T-helper 1 cell treated with Interleukin-12 subunit alpha and Interleukin-12 subunit beta and Interleukin-4 antibody, amounts not matched to agents 30 ng/mL and 1 ng/mL, for 36 hours (primary cell): Measurements from ENCODE around the gene HOXD10. TPM values are rescaled to one million over a fixed set of nuclear protein-coding genes. Genes with fewer than 3 reads are reported as not detected.

Source experiments
- intact Hi-C: fragments of 100-400 bp; cut with micrococcal nuclease; formaldehyde crosslinking; loops from one replicate; pipeline ENCODE4 v1.15.1; 2024
- total RNA-seq: library from RNA; stranded (reverse); gene quantifications from 2 replicates; pipeline ENCODE4 v1.2.3, GENCODE V29; 2022

The HOXD10 gene
- total RNA-seq, 1 donor from 2014 or later, result not detected

DNA sequence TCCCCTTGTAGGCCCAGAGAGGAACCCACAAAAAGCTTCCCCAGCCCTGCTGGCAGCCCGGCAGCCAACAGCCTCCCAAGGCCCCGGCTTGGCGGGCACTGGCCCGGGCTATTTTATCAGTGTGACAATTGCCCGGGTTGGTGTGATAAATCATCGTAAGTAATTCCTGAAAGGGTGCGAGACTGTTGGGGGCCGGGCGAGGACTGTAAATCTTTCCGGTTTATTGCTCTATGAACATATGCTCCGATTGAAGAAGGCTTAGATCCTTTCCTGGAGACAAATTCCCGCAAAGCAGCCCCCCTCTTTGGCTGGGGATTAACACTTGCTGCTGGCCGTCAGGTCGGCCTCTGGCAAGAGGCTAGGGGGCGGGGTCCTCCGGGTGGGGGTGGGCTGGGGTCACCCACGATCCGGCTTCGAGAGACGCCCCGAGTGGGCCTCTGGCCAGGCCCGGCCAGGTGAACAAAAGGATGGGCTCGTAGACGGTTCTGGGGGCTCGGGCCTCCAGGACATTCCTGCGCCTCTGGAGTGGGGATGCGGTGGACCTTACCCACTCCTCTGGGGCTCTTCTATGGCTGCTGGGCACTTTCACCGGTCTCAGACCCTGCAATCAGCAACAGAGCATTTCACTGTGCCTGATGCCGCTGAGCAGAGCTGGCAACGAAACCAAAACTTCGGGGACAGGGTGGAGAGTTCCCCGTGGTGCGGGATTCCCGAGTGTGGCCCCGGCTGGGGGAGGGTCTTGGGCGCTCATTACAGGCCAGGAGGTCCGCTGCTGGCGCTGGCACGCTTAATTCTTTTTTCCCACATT lies 42.5 kb downstream of the HOXD10 start:
- intact Hi-C loops, result loop anchor here (10.0 kb wide), 1 partner anchor 1824 kb away; the partner anchor contains the start of gene SP9

DNA sequence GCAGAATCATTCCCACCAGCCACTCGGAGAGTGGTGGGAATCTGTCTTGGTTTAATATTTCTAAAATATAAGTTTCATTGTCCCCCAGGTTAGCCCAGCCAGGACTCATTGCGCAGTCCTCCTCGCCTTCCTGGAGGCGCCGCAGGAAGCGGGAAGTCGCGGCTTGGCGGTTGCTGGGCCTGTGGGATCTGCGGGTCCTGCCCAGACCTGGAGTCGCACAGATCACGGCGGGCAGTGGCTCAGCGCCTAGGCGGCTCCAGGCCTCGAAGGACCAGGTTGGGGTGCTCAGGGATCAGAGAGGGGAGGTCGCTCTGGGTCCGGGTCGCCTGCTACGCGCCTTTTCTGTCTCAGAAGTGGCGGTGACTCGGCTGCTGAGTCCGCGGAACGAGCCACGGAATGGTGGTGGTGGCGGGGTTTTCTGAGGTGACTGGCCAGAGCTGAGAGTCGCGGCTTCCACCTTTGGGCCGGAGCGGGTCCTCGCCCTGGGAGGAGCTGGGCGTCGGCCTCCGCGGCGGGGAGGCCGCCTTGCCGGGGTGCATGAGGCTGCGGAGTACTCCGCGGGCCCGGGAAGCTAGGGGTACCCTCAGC lies 43.2 kb downstream of the HOXD10 start:
- intact Hi-C loops, result loop anchor here (10.0 kb wide), 1 partner anchor 1825 kb away; the partner anchor contains the start of gene SP9

DNA sequence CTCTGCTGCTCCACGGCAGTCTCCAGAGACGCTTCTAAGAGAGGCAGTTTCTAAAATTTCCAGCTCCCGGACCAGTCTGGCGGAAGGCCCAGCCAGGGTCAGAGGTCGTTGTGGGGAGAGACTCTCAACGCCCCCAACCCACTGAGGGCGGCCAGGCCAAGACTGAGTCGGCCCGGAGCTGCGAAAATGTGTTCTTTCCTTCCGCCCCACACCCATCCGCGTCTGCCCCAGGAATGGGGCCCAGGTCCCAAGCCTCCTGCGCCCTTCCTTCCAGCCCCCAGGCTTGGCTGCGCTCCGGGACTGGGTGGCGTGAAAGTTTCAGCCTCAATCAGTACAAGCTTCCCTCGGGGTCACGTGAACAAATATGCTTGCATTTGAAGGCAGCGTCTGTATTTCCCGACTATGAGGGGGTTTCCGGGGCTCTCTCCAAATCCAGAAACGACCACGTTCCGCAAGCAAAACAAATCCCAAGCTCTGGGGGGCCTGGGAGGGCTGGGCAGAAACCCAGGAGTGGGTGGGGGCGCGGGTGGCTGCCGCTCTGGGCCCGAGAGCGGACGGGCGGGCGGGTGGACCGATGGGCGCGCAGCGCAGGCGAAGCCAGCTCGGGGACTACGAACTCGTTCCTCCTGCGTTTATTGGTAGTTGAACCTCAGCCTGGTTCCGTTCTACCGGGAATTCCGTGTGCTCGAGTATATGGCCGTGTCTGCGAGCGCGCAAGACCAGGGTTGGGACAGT lies 43.8 kb downstream of the HOXD10 start:
- intact Hi-C loops, result no loop called here

DNA sequence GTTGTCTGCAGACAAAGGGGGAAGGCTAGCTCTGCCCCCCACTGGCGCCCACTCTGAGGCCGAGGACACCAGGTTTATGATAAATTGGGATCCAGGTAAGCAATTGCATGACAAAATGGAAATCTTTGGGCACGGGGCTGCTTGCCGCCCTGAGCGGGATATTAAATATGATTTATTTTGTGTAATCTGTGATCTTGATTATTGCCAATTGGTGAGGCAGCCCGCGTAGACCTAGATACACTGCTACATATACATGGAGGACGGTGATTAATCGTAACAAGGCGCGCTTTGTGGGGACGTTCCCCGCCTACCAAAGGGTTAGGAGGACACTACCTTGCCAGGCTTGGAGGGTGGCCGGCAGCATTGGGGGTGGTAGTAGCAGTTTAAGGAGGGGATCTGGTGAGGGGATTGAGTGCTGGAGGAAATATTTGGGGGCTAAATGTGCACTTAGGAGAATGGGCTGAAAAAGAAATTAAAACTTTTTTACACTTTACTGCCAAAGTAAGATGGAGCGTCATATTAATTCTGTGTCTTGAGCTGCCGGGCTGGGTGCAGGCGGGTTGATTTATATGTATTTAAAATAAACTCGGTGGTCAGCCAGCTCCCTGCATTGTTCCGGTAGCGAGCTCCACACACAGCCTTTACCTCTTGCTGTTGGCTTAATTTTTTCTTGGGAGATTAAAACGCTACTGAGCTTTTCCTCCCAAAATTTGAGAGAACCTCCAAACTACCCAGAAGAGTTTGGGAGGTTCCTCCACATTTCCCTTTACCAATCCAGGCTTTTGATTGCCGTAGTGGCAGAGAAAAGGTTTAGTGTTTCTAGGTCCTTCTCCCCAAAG lies 44.6 kb downstream of the HOXD10 start:
- intact Hi-C loops, result loop anchor here (1.0 kb wide), 1 partner anchor 52 kb away; no protein-coding TSS in a partner anchor

DNA sequence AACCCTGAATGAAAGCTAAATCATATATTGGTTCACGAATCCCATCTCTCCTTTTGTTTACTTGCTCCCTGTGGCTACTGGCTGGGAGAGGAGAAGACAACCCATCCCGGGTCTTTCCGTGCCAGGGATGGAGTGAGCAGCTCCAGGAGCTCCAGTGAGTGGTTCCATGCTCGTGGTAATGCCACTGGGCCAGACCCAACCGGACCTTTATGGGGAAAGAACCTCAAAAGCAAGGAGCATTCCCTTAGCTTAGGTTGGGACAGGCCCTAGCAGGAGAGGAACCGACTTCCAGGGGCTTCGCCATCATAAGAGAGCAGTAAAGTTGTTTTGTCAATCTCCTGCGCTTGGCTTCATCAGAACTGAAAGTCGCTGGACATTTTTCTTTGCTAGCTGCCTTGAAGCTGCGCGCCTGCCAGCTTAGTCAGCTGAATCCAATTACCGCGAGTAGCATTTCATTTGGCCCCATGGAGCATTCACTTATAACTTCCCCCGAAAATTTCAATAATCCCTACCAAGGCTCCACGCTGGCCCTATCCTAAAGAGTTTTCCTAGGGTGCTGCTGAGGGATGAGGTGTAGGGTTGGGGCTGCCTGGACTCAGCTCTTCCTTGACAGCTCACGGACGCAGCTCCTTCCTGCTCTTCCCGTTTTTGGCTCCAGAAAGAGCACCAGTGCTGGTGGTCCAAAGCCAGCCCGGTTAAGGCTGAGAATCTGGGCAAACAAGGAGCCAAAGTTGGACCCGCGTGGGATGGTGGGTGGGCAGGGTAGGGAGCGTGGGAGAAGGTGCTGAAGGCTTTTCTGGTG lies 45.4 kb downstream of the HOXD10 start:
- intact Hi-C loops, result loop anchor here (1.0 to 2.0 kb wide), 3 partner anchors 10 to 79 kb away; partner anchors contain the start of gene EVX2

DNA sequence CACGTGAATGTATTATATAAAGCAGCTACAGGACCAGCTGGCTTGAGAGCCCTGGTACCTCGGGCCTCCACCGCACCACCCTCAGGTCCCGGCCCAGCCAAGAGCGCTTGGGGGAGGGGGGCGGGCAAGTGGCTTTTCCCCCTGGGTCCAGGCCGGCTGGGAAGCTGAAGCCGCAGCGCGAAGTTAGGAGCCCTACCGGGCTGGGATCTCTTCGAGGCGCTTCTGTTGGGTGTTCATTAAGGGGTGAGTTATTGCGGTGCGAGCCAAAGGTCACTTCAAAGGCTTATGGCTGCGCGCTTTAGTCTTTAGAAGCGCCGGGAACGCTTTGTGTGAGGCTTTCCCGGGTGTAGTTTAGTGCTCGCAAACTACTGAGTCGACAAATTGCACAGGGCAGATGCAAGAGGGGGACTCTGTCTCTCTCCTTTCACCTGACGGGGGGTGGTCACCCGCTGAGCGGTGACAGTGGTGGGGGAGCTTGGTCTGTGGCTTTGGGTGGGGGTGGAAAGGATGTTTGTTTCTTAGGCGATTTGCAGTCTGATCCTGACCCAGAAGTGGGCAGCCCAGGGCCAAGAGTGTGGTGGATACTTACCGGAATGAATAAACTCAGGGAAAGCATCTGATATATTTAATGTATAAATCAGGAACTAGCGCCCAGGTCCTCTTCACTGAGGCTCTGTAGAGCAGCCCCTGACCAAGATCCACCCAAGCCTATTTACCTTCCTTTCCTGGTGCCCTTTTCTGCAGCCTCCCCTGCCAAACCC lies 46.5 kb downstream of the HOXD10 start:
- intact Hi-C loops, result loop anchor here (1.0 to 2.0 kb wide), 2 partner anchors 9 to 80 kb away; partner anchors contain the start of gene EVX2

DNA sequence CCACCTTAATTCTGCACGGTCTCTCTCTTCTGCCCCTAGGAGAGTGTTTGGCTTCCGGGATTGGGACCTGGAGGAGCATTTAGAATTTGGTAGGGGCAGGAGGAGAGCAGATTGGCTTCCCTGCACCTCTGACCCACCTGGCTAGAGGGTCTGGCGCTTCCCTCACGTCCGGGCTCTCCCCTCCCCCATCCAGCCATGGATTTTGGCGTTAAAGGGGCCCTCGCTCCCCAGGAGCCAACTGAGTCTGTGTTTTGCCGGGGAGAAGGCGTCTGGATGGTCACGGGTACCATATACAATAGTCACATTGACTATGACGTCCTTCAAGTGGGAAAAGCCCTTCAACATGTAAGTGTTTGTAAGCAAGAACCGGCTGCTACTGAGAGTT lies 47.1 kb downstream of the HOXD10 start:
- intact Hi-C loops, result loop anchor here (2.0 kb wide), 1 partner anchor 81 kb away; the partner anchor contains the start of gene EVX2

DNA sequence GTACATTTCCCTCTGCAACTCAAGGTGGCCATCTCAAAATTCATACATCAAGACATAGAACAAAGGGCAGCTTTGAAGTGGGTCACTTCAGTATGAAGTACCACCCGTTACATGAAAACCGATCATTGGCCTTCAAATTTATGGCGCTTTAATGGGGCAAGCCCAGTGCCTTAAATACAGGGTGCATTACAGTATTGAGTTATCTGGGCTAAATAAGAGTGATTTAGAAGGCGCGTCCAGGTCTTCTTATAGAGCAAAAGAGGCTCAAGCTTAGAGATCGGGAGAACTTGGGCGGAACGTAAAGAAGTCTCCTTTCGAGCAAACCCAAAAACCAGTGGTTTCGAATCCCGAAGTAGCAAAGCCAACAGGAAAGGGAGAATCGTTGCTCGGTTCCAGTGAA lies 47.6 kb downstream of the HOXD10 start:
- intact Hi-C loops, result no loop called here

DNA sequence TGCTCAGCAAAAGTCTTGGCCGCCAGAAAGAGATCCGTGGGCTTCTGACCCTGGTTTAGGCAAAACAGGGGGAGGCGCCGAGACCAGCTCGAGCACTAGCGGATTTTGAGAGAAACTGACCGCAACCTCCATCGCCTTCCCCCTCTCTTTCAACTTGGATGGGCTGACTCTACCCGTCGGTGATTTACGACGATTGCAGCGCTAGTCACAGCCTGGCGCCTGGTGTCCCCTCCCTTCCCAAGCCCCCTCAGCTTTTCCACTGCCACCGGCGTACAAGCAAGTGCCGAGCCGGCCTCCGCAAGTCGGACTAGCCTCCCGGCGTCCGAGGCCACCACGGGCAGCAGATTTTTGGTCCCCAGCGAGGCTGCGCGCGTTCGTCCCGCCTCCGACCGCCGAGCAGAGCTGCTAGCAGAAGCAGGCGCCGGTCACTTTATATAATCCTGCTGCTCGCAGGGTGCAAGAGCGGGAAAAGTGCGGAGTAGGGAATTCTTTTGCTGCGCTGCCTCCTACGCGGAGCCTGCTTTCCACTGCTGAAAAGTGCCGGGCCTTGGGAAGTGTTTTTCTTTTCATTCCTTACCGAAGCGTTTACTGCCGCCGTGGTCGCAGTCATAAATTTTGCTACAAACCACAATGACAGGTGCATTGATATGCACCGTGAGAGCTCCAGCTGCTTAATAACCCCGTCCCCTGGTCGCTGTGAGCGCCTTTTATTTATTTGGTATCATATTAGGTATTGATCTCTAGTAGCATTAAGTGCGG lies 48.2 kb downstream of the HOXD10 start:
- intact Hi-C loops, result no loop called here

DNA sequence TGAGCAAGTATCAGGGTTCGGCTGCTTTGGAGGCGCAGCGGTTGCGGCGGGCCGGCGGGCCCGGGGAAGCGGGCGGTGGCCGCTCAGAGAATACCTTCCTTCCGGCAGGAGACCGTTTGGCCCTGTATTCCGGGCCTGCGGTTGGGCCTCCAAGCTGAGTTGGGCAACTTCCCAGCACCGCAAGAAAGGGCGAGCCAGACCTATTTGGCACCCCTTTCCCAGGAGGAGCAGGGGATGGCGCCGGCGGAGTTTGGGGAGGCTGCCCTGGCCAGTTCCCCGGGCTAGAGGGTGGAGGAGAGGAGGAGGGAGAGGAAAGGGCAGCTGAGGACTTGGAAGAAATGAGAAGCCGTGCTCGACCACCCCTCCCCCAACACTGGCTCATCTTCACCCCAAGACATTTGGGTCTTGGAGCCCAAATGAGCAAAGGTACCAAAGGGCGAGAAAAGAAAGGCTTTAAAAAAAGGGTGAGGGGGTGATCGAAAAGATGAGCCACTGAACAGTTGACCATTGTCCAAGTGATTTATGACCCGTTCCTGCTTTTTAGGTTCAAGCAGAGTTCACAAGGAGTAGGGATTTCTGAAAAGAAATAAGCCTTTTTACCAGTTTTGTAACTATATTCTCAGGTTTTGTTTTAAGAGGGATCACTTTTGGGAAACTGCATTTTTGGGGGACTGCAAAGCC lies 48.9 kb downstream of the HOXD10 start:
- intact Hi-C loops, result no loop called here

DNA sequence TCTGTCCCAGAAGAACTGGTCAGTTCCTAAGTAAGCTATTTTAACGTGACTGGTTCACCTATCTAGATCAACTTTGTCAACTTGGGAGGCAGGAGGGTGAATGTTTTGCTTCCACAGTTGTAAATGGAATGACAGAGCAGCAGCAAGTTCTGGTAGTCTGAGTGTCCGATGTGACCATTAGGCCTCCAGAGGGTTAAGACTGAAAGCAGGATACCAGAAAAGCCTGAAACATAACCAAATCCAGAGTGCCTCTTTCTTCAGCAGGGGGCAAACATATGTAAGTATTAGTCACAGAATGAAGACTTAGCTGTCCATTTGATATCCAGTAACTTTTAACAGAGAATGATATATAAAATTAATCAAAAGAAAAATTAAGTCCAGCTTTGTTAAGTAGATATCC lies 49.7 kb downstream of the HOXD10 start:
- intact Hi-C loops, result no loop called here

DNA sequence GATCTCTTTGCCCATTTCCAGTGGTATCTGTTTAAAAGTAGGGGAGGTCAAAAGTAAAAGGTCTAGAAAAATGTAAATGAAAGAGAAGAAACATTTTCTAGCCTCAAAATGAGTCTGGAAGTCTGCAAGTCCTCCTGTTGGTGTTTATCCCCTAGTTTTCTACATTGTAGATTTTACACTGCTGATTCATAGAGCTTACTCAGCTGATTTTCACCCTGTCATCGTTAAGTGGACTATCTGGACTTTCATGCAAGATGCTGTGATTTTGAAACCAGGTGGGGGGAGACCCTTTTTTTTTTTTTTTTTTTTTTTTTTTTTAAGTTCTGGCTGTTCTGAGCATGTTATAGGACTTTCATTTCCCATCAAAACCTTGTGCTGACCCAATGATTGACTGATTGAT lies 50.8 kb downstream of the HOXD10 start:
- intact Hi-C loops, result no loop called here

DNA sequence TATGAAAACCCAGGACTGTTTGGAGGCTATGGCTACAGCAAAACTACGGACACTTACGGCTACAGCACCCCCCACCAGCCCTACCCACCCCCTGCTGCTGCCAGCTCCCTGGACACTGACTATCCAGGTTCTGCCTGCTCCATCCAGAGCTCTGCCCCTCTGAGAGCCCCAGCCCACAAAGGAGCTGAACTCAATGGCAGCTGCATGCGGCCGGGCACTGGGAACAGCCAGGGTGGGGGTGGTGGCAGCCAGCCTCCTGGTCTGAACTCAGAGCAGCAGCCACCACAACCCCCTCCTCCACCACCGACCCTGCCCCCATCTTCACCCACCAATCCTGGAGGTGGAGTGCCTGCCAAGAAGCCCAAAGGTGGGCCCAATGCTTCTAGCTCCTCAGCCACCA lies 52.6 kb downstream of the HOXD10 start:
- intact Hi-C loops, result no loop called here

Other genes starting within 250 kb of the HOXD10 start
- 34.9 and 35.6 TPM in 2 replicates for gene LNPK, start 114.5 kb upstream of the HOXD10 start, total RNA-seq
- not detected in 2 replicates for gene EVX2, start 32.8 kb upstream of the HOXD10 start, total RNA-seq
- not detected in 2 replicates for gene HOXD13, start 24.1 kb upstream of the HOXD10 start, total RNA-seq
- gene HOXD12, start 17.0 kb upstream of the HOXD10 start, total RNA-seq, result not detected in 2 replicates
- gene HOXD11, start 9.5 kb upstream of the HOXD10 start, total RNA-seq, result not detected in 2 replicates
- gene HOXD9, start 5.9 kb downstream of the HOXD10 start, total RNA-seq, result not detected in 2 replicates
- gene HOXD8, start 12.9 kb downstream of the HOXD10 start, total RNA-seq, result not detected in 2 replicates
- gene HOXD4, start 34.8 kb downstream of the HOXD10 start, total RNA-seq, result not detected in 2 replicates
- not detected in 2 replicates for gene HOXD3, start 40.5 kb downstream of the HOXD10 start, total RNA-seq
- not detected in 2 replicates for gene HOXD1, start 71.9 kb downstream of the HOXD10 start, total RNA-seq
- gene MTX2, start 152.7 kb downstream of the HOXD10 start, total RNA-seq, result 12.8 and 14.6 TPM in 2 replicates